Measurements from ENCODE around the gene AKAP1. TPM values are rescaled to one million over a fixed set of nuclear protein-coding genes. Genes with fewer than 3 reads are reported as not detected.

Gene AKAP1
- total RNA-seq, 4 donors from 2014 or later: 78.6 to 154 (median 95.4) TPM

- peak in 3 of 4 experiments; percentile 40 to 45 (median 42) for TF ChIP-seq CTCF (IDR thresholded peaks at IDR 0.05)
- no peak for TF ChIP-seq POLR2A (IDR thresholded peaks at IDR 0.05)
- H3K27me3 ChIP-seq: no peaks in the 10 kb centered on the region
- 60% methylated on average over 1 of the region's 14 CpGs; no CpG with 5 or more reads in 1 of the 2 donors for WGBS, 2 donors (ENCODE audit: low coverage in 1 of 2)
- H3K4me1 ChIP-seq: peaks cover 12 to 94% (median 31%) of the 10 kb centered on the region in 3 donors
- no peaks in the 10 kb centered on the region for H3K9me3 ChIP-seq
- peak overlapping the region; percentile 16 to 82 (median 78) for H3K27ac ChIP-seq
- no peak overlapping the region for H3K4me3 ChIP-seq
- peak; percentile 51 for ATAC-seq
- peaks cover 0 to 45% of the 10 kb centered on the region in 2 donors for H3K36me3 ChIP-seq
Measured at GRCh38 chr17:57109393-57110151, 24.5 kb downstream of the AKAP1 start.

- WGBS, 2 donors (ENCODE audit: low coverage in 1 of 2): 14 to 26% methylated on average over 1 to 2 of the region's 5 CpGs
Measured at GRCh38 chr17:57110152-57110542, 25.1 kb downstream of the AKAP1 start.

GRCh38 chr17:57110579-57111325 is 25.7 kb downstream of the AKAP1 start:
- Histone ChIP-seq H3K4me1 (peaks cover 12 to 87% (median 31%) of the 10 kb centered on the region in 3 donors), H3K27me3 (no peaks in the 10 kb centered on the region), H3K9me3 (no peaks in the 10 kb centered on the region), H3K36me3 (peaks cover 0 to 52% of the 10 kb centered on the region in 2 donors), H3K27ac (peak overlapping the region; percentile 16 to 82 (median 78)), H3K4me3 (no peak overlapping the region)
- 43 to 53% methylated on average over 5 of the region's 12 CpGs for WGBS, 2 donors (ENCODE audit: low coverage in 1 of 2)
- no peak for ATAC-seq
- TF ChIP-seq EP300 (IDR thresholded peaks at IDR 0.05): no peak
- no peak for TF ChIP-seq CTCF (IDR thresholded peaks at IDR 0.05)
- TF ChIP-seq POLR2AphosphoS5 (IDR thresholded peaks at IDR 0.05): no peak
- TF ChIP-seq POLR2A (IDR thresholded peaks at IDR 0.05): no peak

More at GRCh38 chr17:57110152-57110542, 25.1 kb downstream of the AKAP1 start:
- Histone ChIP-seq H3K27me3 (no peaks in the 10 kb centered on the region), H3K4me1 (peaks cover 12 to 91% (median 31%) of the 10 kb centered on the region in 3 donors), H3K27ac (peak overlapping the region; percentile 16 to 82 (median 78)), H3K4me3 (no peak overlapping the region), H3K9me3 (no peaks in the 10 kb centered on the region), H3K36me3 (peaks cover 0 to 50% of the 10 kb centered on the region in 2 donors)
- ATAC-seq: peak; percentile 66
- peak in 1 of 4 experiments; percentile 2 for TF ChIP-seq CTCF (IDR thresholded peaks at IDR 0.05)
- TF ChIP-seq POLR2A (IDR thresholded peaks at IDR 0.05): no peak
- peak; percentile 31 for TF ChIP-seq POLR2AphosphoS5 (IDR thresholded peaks at IDR 0.05)

GRCh38 chr17:57111386-57111785 is 26.3 kb downstream of the AKAP1 start:
- no peaks in the 10 kb centered on the region for H3K9me3 ChIP-seq
- H3K27me3 ChIP-seq: no peaks in the 10 kb centered on the region
- ATAC-seq: no peak
- WGBS, 2 donors (ENCODE audit: low coverage in 1 of 2): no CpG with 5 or more reads among the region's 3 CpGs
- H3K36me3 ChIP-seq: peaks cover 0 to 54% of the 10 kb centered on the region in 2 donors
- TF ChIP-seq CTCF (IDR thresholded peaks at IDR 0.05) (no peak), POLR2A (IDR thresholded peaks at IDR 0.05) (no peak), EP300 (IDR thresholded peaks at IDR 0.05) (no peak), POLR2AphosphoS5 (IDR thresholded peaks at IDR 0.05) (no peak)
- peak overlapping the region; percentile 8 to 82 (median 78) for H3K27ac ChIP-seq
- H3K4me3 ChIP-seq: no peak overlapping the region
- peaks cover 12 to 82% (median 31%) of the 10 kb centered on the region in 3 donors for H3K4me1 ChIP-seq

Data from gastroesophageal sphincter (tissue), 4 donors.